Gastrocnemius medialis (tissue), 4 donors: ENCODE data around the gene CORO2B. TPM values are rescaled to one million over a fixed set of nuclear protein-coding genes. Genes with fewer than 3 reads are reported as not detected.

Experiments
- ATAC-seq, 2 donors: fragments of 150-250 bp; one replicate each; pipeline ENCODE4 v1.9.1; 2016
- DNase-seq, 2 donors: peaks; one replicate each; pipeline ENCODE4 v3.0.0-alpha.2; 2019
- H3K27ac ChIP-seq, 4 donors: fragments of 200-600 bp; sonication (generic); 1 replicate in 1 of 4; 2 replicates in 3 of 4; pipeline ENCODE4 v1.5.1; 2016 to 2018; ENCODE audit warnings: mild to moderate bottlenecking in 2 of 4, moderate library complexity in 1 of 4
- H3K27me3 ChIP-seq, 3 donors: fragments of 200-600 bp; sonication (generic) in 2 of 3; 1 replicate in 1 of 3; 2 replicates in 2 of 3; pipeline versions ENCODE4 v1.5.1 to v1.6.0; 2016 to 2019; ENCODE audit warnings: mild to moderate bottlenecking in 1 of 3, moderate library complexity in 1 of 3
- H3K36me3 ChIP-seq, 2 donors: fragments of 200-600 bp; sonication (generic) in 1 of 2; one replicate each; pipeline ENCODE4 v1.5.1; 2017 to 2018
- H3K4me1 ChIP-seq, 2 donors: fragments of 200-600 bp; sonication (generic) in 1 of 2; one replicate each; pipeline ENCODE4 v1.5.1; 2016 to 2017; ENCODE audit warnings: mild to moderate bottlenecking in 2 of 2
- H3K4me3 ChIP-seq, 4 donors: fragments of 200-600 bp; sonication (generic) in 3 of 4; 1 replicate in 1 of 4; 2 replicates in 3 of 4; pipeline ENCODE4 v1.5.1; 2016 to 2019; ENCODE audit warnings: mild to moderate bottlenecking in 2 of 4
- H3K9me3 ChIP-seq, 3 donors: fragments of 200-600 bp; sonication (generic) in 2 of 3; 1 replicate in 1 of 3; 2 replicates in 2 of 3; pipeline ENCODE4 v1.5.1; 2016 to 2019
- POLR2A ChIP-seq, 2 donors: fragments of 450-650 bp; IDR thresholded peaks; one replicate each; pipeline ENCODE4 v1.6.1; 2017; ENCODE audit warnings: antibody characterized with exemption in 2 of 2, mild to moderate bottlenecking in 2 of 2, moderate library complexity in 2 of 2
- in situ Hi-C, 4 donors: fragments of 200-750 bp; cut with MboI; loops; one replicate each; pipeline versions ENCODE4 v1.15.0 to v1.8.0; 2017; ENCODE audit warnings: low sequenced_read_pairs in 4 of 4
- intact Hi-C: fragments of 100-400 bp; cut with DNase I; formaldehyde crosslinking; loops from one replicate; pipeline ENCODE4 v1.15.1; 2023; ENCODE audit warnings: low total_unique reads
- total RNA-seq, 4 donors: library from RNA; depleted of rRNA; stranded (reverse); fragments of >200 nt; gene quantifications; one replicate each; pipeline versions ENCODE4 v1.1.0 to v1.2.3, GENCODE V29; 2016
- TF ChIP-seq, protein P1 (sequence below), 5 experiments: fragments of 450-650 bp in 3 of 5; fragments of 200-600 bp in 2 of 5; sonication (generic) in 2 of 5; IDR thresholded peaks in 4 of 5; conservative IDR thresholded peaks in 1 of 5; 1 replicate in 4 of 5; 2 replicates in 1 of 5; pipeline ENCODE4 v1.5.1; 2016 to 2019; ENCODE audit warnings: antibody characterized with exemption in 5 of 5, mild to moderate bottlenecking in 3 of 5, moderate library complexity in 3 of 5

CORO2B gene
- total RNA-seq, 4 donors from 2014 or later, result 1.5 to 2.2 (median 1.8) TPM

DNA sequence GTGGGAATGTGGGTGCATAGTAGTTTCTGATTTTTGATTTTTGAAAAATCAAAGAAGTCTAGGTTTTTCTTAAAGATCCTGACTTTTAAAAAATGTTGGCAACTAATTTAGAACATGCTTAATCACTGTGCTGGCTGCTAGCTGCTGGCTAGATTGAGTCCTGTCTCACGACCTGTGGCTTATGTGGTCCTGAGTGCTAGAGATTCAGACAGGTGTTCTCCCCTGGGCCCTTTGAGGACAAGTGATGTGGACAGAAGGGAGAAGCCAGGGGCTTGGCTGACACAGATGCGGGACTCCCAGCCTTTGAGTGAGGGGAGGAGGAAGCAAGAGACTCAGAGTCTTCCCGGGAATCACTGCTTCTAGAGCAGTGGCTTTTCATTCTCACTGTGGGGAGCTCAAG lies 47.5 kb downstream of the CORO2B start:
- intact Hi-C loops, result no loop called here
- Histone ChIP-seq H3K27ac (no peak overlapping the region), H3K36me3 (no peaks in the 10 kb centered on the region), H3K9me3 (no peaks in the 10 kb centered on the region), H3K4me1 (peaks cover 8 to 13% of the 10 kb centered on the region in 2 donors), H3K27me3 (no peaks in the 10 kb centered on the region), H3K4me3 (no peak overlapping the region)
- in situ Hi-C loops, result no loop called here
- DNase-seq (no peak), ATAC-seq (no peak)
- TF ChIP-seq, protein P1, sequence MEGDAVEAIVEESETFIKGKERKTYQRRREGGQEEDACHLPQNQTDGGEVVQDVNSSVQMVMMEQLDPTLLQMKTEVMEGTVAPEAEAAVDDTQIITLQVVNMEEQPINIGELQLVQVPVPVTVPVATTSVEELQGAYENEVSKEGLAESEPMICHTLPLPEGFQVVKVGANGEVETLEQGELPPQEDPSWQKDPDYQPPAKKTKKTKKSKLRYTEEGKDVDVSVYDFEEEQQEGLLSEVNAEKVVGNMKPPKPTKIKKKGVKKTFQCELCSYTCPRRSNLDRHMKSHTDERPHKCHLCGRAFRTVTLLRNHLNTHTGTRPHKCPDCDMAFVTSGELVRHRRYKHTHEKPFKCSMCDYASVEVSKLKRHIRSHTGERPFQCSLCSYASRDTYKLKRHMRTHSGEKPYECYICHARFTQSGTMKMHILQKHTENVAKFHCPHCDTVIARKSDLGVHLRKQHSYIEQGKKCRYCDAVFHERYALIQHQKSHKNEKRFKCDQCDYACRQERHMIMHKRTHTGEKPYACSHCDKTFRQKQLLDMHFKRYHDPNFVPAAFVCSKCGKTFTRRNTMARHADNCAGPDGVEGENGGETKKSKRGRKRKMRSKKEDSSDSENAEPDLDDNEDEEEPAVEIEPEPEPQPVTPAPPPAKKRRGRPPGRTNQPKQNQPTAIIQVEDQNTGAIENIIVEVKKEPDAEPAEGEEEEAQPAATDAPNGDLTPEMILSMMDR (IDR thresholded peaks at IDR 0.05 in 4 of 5, conservative IDR thresholded peaks at IDR 0.05 in 1 of 5), result no peak
- TF ChIP-seq POLR2A (IDR thresholded peaks at IDR 0.05), result no peak

DNA sequence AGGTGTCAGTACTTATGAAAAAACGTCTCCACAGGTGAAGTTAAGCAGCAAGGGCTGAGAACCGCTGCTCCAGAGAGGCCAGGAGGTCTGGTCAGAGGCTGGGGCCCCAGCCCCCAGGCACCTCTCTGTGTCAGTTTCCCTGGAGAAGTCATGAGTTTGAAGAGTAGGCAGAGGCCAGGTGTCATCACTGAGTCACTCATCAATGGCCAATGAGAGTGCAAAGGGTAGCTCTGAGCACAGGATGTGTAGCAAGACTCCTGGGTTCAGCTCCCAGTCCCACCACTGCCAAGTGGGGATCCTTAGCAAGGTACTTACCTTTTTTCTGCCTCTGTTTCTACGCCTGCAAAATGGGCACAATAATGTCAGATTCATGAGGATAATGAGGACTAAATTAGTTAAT lies 47.9 kb downstream of the CORO2B start:
- no peak overlapping the region for H3K4me3 ChIP-seq
- intact Hi-C loops (no loop called here), in situ Hi-C loops (no loop called here)
- H3K27me3 ChIP-seq, result no peaks in the 10 kb centered on the region
- no peak for TF ChIP-seq POLR2A (IDR thresholded peaks at IDR 0.05)
- TF ChIP-seq, protein P1 (IDR thresholded peaks at IDR 0.05 in 4 of 5, conservative IDR thresholded peaks at IDR 0.05 in 1 of 5), result no peak
- H3K4me1 ChIP-seq, result peaks cover 7 to 9% of the 10 kb centered on the region in 2 donors
- ATAC-seq, result no peak
- H3K36me3 ChIP-seq, result no peaks in the 10 kb centered on the region
- DNase-seq, result no peak
- no peak overlapping the region for H3K27ac ChIP-seq
- H3K9me3 ChIP-seq, result no peaks in the 10 kb centered on the region

DNA sequence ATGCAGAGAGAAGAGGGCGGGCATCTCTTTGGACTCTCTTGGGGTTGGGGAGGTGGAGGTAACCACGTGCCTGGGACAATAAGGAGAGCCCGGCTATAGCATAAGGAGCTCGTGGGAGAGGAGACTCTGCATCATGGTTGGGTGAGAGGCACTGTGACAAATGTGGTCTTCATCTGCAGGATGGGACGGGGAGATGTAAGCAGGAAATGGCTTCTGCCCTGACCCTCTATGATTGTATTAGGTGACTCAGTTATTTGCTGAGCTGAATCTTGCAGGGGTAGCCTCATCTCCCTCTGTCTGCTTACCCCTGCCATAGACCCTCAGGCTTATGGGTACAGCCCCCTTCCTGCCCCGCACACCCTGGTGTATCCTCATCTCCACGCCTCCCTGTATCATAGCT lies 48.7 kb downstream of the CORO2B start:
- Histone ChIP-seq H3K27ac (no peak overlapping the region), H3K36me3 (no peaks in the 10 kb centered on the region), H3K9me3 (no peaks in the 10 kb centered on the region), H3K27me3 (no peaks in the 10 kb centered on the region), H3K4me1 (peaks cover 7% of the 10 kb centered on the region in 2 donors), H3K4me3 (no peak overlapping the region)
- intact Hi-C loops, result no loop called here
- no peak for TF ChIP-seq POLR2A (IDR thresholded peaks at IDR 0.05)
- TF ChIP-seq, protein P1 (IDR thresholded peaks at IDR 0.05 in 4 of 5, conservative IDR thresholded peaks at IDR 0.05 in 1 of 5), result no peak
- ATAC-seq (no peak), DNase-seq (no peak)
- in situ Hi-C loops, result no loop called here

DNA sequence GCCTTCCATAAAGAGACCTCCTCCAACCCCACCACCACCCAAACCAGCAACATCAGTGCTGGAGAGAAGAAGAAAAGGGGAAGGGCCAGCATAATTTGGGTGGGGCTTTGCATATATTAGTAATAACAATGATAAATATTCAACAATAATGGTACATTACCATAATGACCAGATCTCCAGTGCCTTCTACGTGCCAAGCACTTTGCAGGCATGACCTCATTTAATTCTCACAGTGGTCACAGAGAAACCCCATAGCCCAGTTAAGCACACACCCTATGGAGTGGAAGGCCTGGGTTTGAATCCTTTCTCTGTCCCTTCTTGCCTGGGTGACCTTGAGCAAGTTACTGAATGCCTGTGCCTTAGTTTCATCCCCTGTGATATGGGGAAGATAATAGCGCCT lies 49.2 kb downstream of the CORO2B start:
- in situ Hi-C loops, result no loop called here
- peaks cover 7% of the 10 kb centered on the region in 2 donors for H3K4me1 ChIP-seq
- no peaks in the 10 kb centered on the region for H3K27me3 ChIP-seq
- no peak overlapping the region for H3K4me3 ChIP-seq
- no peaks in the 10 kb centered on the region for H3K9me3 ChIP-seq
- H3K36me3 ChIP-seq, result no peaks in the 10 kb centered on the region
- H3K27ac ChIP-seq, result no peak overlapping the region
- TF ChIP-seq POLR2A (IDR thresholded peaks at IDR 0.05), result no peak
- TF ChIP-seq, protein P1 (IDR thresholded peaks at IDR 0.05 in 4 of 5, conservative IDR thresholded peaks at IDR 0.05 in 1 of 5), result no peak
- DNase-seq (no peak), ATAC-seq (no peak)
- intact Hi-C loops, result no loop called here
